ENCODE data around the gene TMEM63C. TPM values are rescaled to one million over a fixed set of nuclear protein-coding genes. Genes with fewer than 3 reads are reported as not detected.

TMEM63C gene
- polyA plus RNA-seq, 1 donor = 0.67 TPM

- DNase-seq (ENCODE audit: low read depth) = no peak
Observed at GRCh38 chr14:77253333-77254190, 72.0 kb downstream of the TMEM63C start.

DNA sequence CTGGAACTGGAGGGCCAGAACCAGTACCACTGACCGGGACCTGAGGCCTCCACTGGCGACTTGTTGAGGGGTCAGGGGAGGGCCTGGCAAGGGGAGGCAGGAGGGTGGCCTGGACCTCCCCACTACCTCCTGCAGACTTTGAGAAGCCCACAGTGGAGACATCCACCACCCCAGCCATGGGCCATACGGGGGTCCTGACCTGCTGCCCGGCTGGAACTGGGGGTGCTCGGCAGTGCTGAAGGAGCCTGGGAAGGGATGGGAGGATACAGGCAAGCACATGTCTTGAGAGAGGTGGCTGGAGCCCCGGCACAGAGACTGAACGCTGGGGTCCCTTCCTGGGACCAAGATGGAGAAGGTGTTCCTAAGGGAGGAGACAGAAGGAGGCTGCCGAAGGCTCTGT is 75.1 kb downstream of the TMEM63C start:
- DNase-seq (ENCODE audit: low read depth) = no peak

DNA sequence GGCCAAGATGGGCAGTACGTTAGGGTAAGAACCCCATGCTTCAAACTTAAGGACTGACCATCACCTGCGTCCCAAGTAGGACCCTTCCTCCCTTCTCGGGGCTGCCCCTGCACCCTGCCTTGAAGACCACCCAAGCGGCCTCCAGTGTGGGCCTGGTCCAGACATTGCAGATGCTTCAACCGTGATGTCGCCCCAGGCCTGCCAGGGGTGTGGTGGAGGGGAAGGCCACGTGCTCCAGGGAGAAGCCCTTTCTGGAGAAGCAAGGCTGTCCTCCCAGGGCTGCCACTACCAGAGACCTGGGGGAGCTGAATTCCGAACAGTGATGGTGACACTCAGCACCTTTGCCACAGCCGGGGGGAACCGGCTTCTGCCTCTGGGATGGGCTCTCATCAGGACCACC is 76.1 kb downstream of the TMEM63C start:
- DNase-seq (ENCODE audit: low read depth) = no peak

DNA sequence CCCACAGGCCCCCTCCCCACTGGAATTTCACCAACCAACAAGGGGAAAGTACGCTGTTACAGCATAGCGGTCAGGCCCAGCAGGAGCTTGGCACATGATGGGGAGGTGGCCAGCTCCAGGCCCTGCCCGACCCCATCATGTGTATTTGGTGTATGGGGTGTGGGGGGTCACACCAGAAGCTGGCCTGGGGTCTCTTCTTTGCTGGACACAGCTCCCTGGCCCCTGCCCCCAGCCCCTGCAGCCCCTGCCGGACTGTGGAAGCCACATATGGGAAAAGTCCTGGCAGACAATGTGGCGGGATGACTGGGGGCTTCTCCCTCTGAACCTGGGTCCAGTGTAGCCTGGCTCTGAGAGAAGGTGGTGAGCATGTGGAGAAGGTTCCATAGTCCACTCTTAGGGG is 77.0 kb downstream of the TMEM63C start:
- no peak for DNase-seq (ENCODE audit: low read depth)

- DNase-seq (ENCODE audit: low read depth) = no peak
Observed at GRCh38 chr14:77259025-77259715, 77.6 kb downstream of the TMEM63C start.

DNA sequence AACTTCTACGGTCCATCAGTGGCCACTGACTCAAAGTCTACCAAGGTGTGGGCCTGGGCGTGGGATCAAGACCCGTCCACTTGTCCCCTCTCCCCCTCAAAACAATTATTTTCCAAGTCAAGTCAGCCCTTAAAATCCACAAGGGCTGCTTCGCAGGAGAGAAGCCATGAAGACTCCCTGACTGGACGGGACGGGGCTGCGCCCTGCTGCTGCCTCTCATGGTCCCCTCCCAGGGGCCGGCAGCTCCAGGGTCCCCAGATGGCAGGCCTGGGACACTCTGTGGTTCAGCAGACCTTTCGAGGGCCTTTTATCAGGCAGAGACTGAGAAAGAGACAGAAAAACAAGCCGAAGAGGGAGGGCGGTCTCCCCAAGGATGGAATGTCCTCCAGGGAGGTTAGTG is 78.6 kb downstream of the TMEM63C start:
- no peak for DNase-seq (ENCODE audit: low read depth)

- DNase-seq (ENCODE audit: low read depth) = no peak
Observed at GRCh38 chr14:77260631-77261030, 79.0 kb downstream of the TMEM63C start.

GRCh38 chr14:77264466-77265186 is 83.0 kb downstream of the TMEM63C start:
- no peak for DNase-seq (ENCODE audit: low read depth)

GRCh38 chr14:77265187-77265515 is 83.6 kb downstream of the TMEM63C start:
- DNase-seq (ENCODE audit: low read depth) = no peak

DNA sequence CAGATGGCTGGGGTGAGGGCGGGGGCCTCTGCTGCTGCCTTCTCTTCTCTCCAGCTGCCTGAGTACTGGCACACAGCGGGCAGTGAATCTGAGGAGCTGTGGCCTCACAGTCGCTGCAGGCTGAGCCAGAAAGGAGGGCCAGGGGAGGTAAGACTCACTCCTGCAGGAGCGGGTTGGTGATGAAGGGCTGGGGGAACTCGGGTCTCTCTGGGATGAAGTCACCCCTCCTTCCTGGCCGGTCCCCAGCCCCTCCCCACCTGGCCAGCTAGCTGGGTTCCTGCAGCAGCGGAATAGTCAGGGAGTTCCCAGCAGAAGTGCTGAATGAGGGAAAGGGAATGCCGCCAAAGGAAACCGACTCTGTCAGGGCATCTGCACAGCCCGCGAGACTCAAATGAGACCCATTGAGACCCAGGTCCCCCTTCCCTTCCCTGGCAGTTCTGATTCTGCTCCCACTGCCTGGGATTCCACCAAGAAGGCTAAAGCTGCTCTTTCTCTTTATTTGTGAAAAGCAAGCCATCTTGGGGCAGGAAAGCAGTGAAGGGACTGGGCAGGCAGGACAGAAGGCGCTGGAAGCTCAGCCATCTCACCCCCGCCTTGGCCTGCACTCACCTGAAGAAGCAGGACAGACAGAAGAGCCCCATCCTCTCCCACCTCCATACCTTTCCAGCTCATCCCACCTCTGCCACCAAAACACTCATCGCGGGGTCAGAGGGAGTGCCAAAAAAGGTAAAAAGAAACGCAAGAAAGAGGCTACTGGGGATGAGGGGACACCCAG is 84.2 kb downstream of the TMEM63C start:
- DNase-seq (ENCODE audit: low read depth) = no peak

DNA sequence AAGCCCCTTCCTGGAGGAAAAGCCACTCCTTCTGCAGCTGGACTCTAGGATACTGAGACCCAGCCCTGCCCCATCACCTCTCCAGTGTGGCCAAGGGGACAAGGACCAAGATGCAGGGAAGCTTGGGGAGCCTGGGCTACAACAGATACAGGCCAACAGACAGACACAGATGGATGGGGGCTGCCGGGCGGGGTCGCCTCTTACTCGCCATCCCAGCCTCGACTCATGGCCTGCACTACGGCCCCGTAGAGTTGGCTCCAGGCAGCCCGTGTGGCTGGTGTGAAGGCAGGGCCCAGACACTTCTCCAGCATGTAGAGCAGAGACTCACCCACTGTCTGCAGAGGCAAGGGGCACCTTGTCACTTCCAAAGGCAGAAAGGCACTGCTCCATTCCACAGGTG is 84.7 kb downstream of the TMEM63C start:
- DNase-seq (ENCODE audit: low read depth) = no peak

- no peak for DNase-seq (ENCODE audit: low read depth)
Observed at GRCh38 chr14:77267937-77268699, 86.5 kb downstream of the TMEM63C start.

DNA sequence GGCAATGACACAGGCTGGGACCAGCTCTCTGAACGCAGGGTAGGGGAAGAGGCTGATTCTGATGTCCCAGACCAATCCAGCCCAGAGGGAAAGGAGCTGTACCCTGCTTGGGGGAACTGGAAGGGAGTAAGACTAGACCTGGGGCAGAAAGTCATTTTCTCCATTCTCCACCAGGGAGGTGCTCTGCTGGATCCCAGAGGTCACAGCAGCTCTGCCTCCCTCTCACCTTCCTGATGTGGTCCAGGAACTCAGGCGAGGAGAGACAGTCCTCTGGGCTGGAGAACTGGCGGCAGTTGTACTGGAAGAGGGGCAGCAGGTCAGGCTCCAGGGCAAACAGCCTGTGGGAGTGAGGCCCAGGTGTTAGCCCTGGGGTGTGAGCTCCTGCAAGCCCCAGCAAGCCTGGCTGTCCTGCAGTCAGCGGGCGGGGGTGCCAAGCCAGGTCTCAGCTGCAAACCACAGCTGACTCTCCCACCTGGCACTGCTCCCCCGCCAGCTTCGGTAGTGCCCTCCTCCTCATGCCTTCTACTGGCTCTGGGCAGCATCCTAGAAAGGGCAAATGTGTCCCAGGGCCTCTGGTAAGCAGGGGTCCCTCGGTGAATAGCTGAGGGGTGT is 87.5 kb downstream of the TMEM63C start:
- DNase-seq (ENCODE audit: low read depth) = no peak

DNA sequence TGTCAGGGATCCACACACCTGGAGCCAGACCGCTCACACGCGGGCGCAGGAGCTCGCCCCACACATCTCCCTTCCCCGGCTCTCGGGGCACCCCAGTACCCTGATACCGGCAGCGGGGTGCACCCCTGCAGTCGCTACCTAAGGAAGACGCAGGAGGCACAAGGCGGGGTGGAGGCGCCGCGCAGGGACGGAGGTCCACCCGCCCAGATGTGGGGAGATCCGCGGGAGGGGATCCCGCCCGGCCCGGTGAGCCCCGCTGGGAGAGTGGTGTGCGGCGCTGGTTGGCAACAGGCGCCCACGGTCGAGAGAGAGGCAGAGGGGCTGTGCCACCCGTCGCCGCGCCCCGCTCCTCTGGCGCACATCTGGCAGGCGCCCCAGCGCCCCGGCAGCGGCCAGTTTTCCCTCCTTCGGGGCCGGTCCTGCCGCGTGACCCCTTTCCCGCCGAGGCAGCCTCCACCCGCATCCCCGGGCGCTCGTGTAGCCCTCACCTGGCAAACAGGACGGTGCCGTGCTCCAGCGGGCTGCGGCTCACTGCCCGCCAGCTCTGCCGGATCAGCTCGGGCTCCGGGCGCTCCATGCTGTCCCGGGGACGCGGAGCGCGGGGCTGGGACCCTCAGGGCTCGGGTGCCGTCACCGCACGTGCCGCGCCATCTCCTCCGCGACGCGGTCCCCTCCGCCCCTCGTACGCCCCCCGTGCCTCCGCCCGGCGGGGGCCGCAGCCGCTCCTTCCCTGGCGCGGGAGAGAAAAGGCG is 88.9 kb downstream of the TMEM63C start:
- DNase-seq (ENCODE audit: low read depth) = no peak

GRCh38 chr14:77271113-77271710 is 89.6 kb downstream of the TMEM63C start, which contains the start of gene NGB:
TSS of gene NGB (minus strand) at chr14:77271206. CDS start at chr14:77270937, 269 bp downstream.
- DNase-seq (ENCODE audit: low read depth) = no peak

- no peak for DNase-seq (ENCODE audit: low read depth)
Observed at GRCh38 chr14:77272261-77272660, 90.7 kb downstream of the TMEM63C start.

GRCh38 chr14:77273796-77274195 is 92.2 kb downstream of the TMEM63C start:
- DNase-seq (ENCODE audit: low read depth) = no peak

- no peak for DNase-seq (ENCODE audit: low read depth)
Observed at GRCh38 chr14:77275041-77275580, 93.5 kb downstream of the TMEM63C start.

DNA sequence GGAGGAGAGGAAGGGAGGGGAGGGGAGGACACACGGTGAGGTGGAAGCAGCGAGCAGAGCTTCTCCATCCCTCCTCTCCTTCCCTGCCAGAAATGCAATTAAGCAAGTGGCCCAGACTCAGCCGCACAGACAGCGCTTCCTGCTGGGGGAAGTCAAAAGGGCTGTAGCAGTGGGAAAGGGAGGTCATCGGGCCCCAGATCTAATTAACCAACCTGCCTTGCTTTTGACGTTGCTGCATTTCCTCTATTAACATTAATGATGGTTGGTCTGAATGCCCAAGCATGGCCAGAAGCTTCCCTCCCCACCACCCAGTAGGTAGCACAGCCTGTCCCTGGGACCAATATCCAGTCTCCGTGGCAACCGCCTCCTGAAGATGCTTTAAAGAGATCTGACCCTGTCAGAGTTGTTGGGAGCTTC is 94.0 kb downstream of the TMEM63C start:
- DNase-seq (ENCODE audit: low read depth) = no peak

Measured in forelimb muscle (tissue), 1 donor.